PC-9 (cell line): Measurements from ENCODE around the gene ARMH4. TPM values are rescaled to one million over a fixed set of nuclear protein-coding genes. Genes with fewer than 3 reads are reported as not detected.

ENCODE experiments used
- BruUV-seq: library from RNA; stranded (reverse); fragments of 400-500 nt; replicated peaks from 2 replicates; lab custom pipeline; 2021; lab: Mats Ljungman, UMichigan
- CTCF ChIA-PET: fragments of 300-600 bp; sonication (Branson Sonifier 250); formaldehyde crosslinking; loops from one replicate; lab custom pipeline; 2022; ENCODE audit warnings: antibody characterized with exemption; lab: Charles Lee
- POLR2A ChIA-PET: fragments of 300-600 bp; sonication (Branson Sonifier 250); formaldehyde crosslinking; loops from one replicate; lab custom pipeline; 2022; ENCODE audit warnings: antibody characterized with exemption; ENCODE audit not compliant: unreplicated experiment; lab: Charles Lee
- DNase-seq, 2 experiments: peaks; one replicate each; pipeline versions ENCODE4 v3.0.0 to v3.0.0-alpha.2; 2015 to 2022; ENCODE audit warnings: mixed read lengths in 1 of 2
- H2AFZ ChIP-seq: fragments of 200-600 bp; sonication (generic); 2 replicates; pipeline ENCODE4 v1.8.1; 2017; ENCODE audit warnings: antibody characterized with exemption
- H3F3A ChIP-seq: fragments of 200-600 bp; sonication (generic); 2 replicates; pipeline ENCODE4 v1.8.1; 2017; ENCODE audit warnings: antibody characterized with exemption, mild to moderate bottlenecking, low read depth; ENCODE audit not compliant: insufficient read depth
- H3K27ac ChIP-seq: fragments of 200-600 bp; sonication (generic); 2 replicates; pipeline ENCODE4 v1.6.1; 2016; ENCODE audit warnings: mixed run types
- H3K27me3 ChIP-seq: fragments of 200-600 bp; sonication (generic); 2 replicates; pipeline ENCODE4 v1.6.1; 2016; ENCODE audit warnings: low read depth, mixed run types; ENCODE audit not compliant: insufficient read depth
- H3K36me3 ChIP-seq: fragments of 200-600 bp; sonication (generic); 2 replicates; pipeline ENCODE4 v1.6.1; 2016; ENCODE audit warnings: low read depth, mixed run types
- H3K4me1 ChIP-seq: fragments of 200-600 bp; sonication (generic); replicated peaks from 2 replicates; pipeline ENCODE4 v1.6.1; 2016; ENCODE audit warnings: mixed run types; ENCODE audit not compliant: insufficient read depth
- H3K4me2 ChIP-seq: fragments of 200-600 bp; sonication (generic); 2 replicates; pipeline ENCODE4 v1.6.1; 2017; ENCODE audit warnings: mixed run types
- H3K4me3 ChIP-seq: fragments of 200-600 bp; sonication (generic); 2 replicates; pipeline ENCODE4 v1.6.1; 2016; ENCODE audit warnings: mixed run types
- H3K79me2 ChIP-seq: fragments of 200-600 bp; sonication (generic); 2 replicates; pipeline ENCODE4 v1.6.1; 2017; ENCODE audit warnings: low read depth, mixed run types
- H3K9me2 ChIP-seq: fragments of 200-600 bp; sonication (generic); 2 replicates; pipeline ENCODE4 v1.8.1; 2017; ENCODE audit warnings: mild to moderate bottlenecking; ENCODE audit not compliant: insufficient read depth
- H3K9me3 ChIP-seq: fragments of 200-600 bp; sonication (generic); 2 replicates; pipeline ENCODE4 v1.8.1; 2016; ENCODE audit warnings: low read depth; ENCODE audit not compliant: insufficient read depth
- H4K20me1 ChIP-seq: fragments of 200-600 bp; sonication (generic); 2 replicates; pipeline ENCODE4 v1.8.1; 2017; ENCODE audit not compliant: insufficient read depth
- EZH2 ChIP-seq: fragments of 200-600 bp; sonication (generic); IDR thresholded peaks from 2 replicates; pipeline ENCODE4 v1.8.0; 2017; ENCODE audit warnings: antibody characterized with exemption, low read depth
- intact Hi-C: fragments of 100-400 bp; cut with micrococcal nuclease; formaldehyde crosslinking; loops from one replicate; pipeline ENCODE4 v1.10.0; 2022; ENCODE audit not compliant: unreplicated experiment
- total RNA-seq: library from RNA; stranded (reverse); gene quantifications from 2 replicates; pipeline ENCODE4 v1.2.3, GENCODE V29; 2021
- TF ChIP-seq, protein P1 (sequence below): fragments of 200-600 bp; sonication (generic); conservative IDR thresholded peaks from 2 replicates; pipeline ENCODE4 v1.6.1; 2017; ENCODE audit warnings: mixed run types, antibody characterized with exemption, mild to moderate bottlenecking, moderate library complexity

ARMH4 gene
- total RNA-seq, 1 experiment from 2014 or later, result not detected

GRCh38 chr14:58071341-58071740 is 80.7 kb downstream of the ARMH4 start:
- BruUV-seq, result no TSS peak
- no peaks in the 10 kb centered on the region for H3K36me3 ChIP-seq
- H3K4me1 ChIP-seq, result no peaks in the 10 kb centered on the region
- intact Hi-C loops, result loop anchor here (10.0 kb wide), 2 partner anchors 377 to 1577 kb away; no protein-coding TSS in a partner anchor
- no peaks in the 10 kb centered on the region for H3K9me3 ChIP-seq
- H3K27ac ChIP-seq, result no peak overlapping the region
- H3K4me3 ChIP-seq, result no peak overlapping the region
- H3F3A ChIP-seq, result no peaks in the 10 kb centered on the region
- ChIA-PET POLR2A (no interaction called here), CTCF (no interaction called here)
- no peaks in the 10 kb centered on the region for H4K20me1 ChIP-seq
- TF ChIP-seq, protein P1, sequence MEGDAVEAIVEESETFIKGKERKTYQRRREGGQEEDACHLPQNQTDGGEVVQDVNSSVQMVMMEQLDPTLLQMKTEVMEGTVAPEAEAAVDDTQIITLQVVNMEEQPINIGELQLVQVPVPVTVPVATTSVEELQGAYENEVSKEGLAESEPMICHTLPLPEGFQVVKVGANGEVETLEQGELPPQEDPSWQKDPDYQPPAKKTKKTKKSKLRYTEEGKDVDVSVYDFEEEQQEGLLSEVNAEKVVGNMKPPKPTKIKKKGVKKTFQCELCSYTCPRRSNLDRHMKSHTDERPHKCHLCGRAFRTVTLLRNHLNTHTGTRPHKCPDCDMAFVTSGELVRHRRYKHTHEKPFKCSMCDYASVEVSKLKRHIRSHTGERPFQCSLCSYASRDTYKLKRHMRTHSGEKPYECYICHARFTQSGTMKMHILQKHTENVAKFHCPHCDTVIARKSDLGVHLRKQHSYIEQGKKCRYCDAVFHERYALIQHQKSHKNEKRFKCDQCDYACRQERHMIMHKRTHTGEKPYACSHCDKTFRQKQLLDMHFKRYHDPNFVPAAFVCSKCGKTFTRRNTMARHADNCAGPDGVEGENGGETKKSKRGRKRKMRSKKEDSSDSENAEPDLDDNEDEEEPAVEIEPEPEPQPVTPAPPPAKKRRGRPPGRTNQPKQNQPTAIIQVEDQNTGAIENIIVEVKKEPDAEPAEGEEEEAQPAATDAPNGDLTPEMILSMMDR, result no peak
- no peak for TF ChIP-seq EZH2
- no peak for DNase-seq
- no peak overlapping the region for H3K4me2 ChIP-seq
- no peaks in the 10 kb centered on the region for H3K79me2 ChIP-seq
- H2AFZ ChIP-seq, result no peak overlapping the region
- H3K9me2 ChIP-seq, result no peaks in the 10 kb centered on the region; the same call in 1 of the 2 replicates
- peaks cover 14% of the 10 kb centered on the region; the same call in 1 of the 2 replicates for H3K27me3 ChIP-seq

DNA sequence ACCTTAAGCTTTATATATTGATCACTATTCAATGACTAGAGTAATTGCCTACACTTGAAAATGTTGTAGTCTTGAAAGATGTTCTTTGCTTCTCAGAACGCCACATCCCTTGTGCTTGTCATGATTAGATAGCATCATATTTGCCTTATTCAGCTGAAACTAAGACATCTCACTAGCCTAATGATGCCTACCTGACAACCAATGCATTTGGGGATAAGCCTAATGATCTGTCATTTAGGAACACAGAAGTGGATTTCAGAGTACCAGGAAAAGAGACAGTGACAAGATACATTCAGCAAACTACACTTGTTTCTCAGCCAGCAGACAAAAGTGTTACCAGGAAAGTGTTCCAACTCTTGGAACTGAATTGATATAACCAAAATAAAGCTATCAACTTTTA is 83.7 kb downstream of the ARMH4 start:
- peaks cover 20% of the 10 kb centered on the region; the same call in 1 of the 2 replicates for H3K27me3 ChIP-seq
- H3K4me2 ChIP-seq, result no peak overlapping the region
- no peaks in the 10 kb centered on the region for H3F3A ChIP-seq
- no peak for TF ChIP-seq EZH2
- TF ChIP-seq, protein P1, result no peak
- intact Hi-C loops, result no loop called here
- H3K27ac ChIP-seq, result no peak overlapping the region
- H3K36me3 ChIP-seq, result no peaks in the 10 kb centered on the region
- POLR2A ChIA-PET, result no interaction called here
- H3K4me3 ChIP-seq, result no peak overlapping the region
- H4K20me1 ChIP-seq, result no peaks in the 10 kb centered on the region
- no peaks in the 10 kb centered on the region for H3K9me3 ChIP-seq
- H3K79me2 ChIP-seq, result no peaks in the 10 kb centered on the region
- no peak for DNase-seq
- no peaks in the 10 kb centered on the region for H3K4me1 ChIP-seq
- H3K9me2 ChIP-seq, result no peaks in the 10 kb centered on the region; the same call in 1 of the 2 replicates
- no TSS peak for BruUV-seq
- CTCF ChIA-PET, result no interaction called here
- no peak overlapping the region for H2AFZ ChIP-seq

GRCh38 chr14:58066115-58066514 is 85.9 kb downstream of the ARMH4 start:
- no TSS peak for BruUV-seq
- H3K9me2 ChIP-seq, result no peaks in the 10 kb centered on the region; the same call in 1 of the 2 replicates
- no peaks in the 10 kb centered on the region for H3K36me3 ChIP-seq
- H3K4me2 ChIP-seq, result no peak overlapping the region
- no peak overlapping the region for H2AFZ ChIP-seq
- ChIA-PET CTCF (no interaction called here), POLR2A (no interaction called here)
- H4K20me1 ChIP-seq, result no peaks in the 10 kb centered on the region
- H3K4me1 ChIP-seq, result no peaks in the 10 kb centered on the region
- no peak for TF ChIP-seq EZH2
- TF ChIP-seq, protein P1, result no peak
- no peaks in the 10 kb centered on the region for H3K79me2 ChIP-seq
- H3K4me3 ChIP-seq, result no peak overlapping the region
- no peak overlapping the region for H3K27ac ChIP-seq
- DNase-seq, result no peak
- H3K27me3 ChIP-seq, result peaks cover 29% of the 10 kb centered on the region; the same call in 1 of the 2 replicates
- H3F3A ChIP-seq, result no peaks in the 10 kb centered on the region
- H3K9me3 ChIP-seq, result no peaks in the 10 kb centered on the region
- intact Hi-C loops, result no loop called here
